GM21786 (cell line): Measurements from ENCODE around the gene BCL11A.

Experiments used
- ATAC-seq: cut with Tn5 transposase; IDR thresholded peaks from one replicate; pipeline ENCODE4 v1.9.1; 2021; ENCODE audit not compliant: unreplicated experiment

Gene BCL11A

DNA sequence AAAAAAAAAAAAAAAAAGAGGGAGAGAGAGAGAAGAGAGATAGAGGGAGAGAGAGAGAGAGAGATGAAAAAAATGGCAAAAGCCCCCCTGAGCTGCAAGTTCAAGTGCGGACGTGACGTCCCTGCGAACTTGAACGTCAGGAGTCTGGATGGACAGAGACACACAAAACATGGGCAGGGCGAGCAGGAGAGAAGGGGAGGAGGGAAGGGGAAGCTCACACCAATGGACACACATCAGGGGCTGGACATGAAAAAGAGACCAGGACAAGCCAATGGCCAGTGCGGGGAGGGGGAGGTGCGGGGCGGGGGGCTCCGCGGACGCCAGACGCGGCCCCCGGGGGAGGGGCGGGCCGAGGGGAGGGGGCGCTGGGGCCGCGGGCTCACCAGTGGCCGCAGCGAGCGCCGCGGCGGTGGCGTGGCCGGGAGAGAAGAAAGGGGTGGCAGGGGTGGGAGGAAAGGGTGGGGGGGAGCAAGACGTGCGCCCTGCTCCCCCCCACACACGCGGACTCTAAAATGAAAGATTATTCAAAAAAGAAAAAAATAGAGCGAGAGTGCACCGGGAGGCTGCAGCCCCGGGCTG lies at the start of gene BCL11A:
Gene BCL11A, minus strand, starts transcription at position 160 of the 579 bp plus-strand sequence. CDS start 384 bp downstream, outside the sequence.
- ATAC-seq = no peak

DNA sequence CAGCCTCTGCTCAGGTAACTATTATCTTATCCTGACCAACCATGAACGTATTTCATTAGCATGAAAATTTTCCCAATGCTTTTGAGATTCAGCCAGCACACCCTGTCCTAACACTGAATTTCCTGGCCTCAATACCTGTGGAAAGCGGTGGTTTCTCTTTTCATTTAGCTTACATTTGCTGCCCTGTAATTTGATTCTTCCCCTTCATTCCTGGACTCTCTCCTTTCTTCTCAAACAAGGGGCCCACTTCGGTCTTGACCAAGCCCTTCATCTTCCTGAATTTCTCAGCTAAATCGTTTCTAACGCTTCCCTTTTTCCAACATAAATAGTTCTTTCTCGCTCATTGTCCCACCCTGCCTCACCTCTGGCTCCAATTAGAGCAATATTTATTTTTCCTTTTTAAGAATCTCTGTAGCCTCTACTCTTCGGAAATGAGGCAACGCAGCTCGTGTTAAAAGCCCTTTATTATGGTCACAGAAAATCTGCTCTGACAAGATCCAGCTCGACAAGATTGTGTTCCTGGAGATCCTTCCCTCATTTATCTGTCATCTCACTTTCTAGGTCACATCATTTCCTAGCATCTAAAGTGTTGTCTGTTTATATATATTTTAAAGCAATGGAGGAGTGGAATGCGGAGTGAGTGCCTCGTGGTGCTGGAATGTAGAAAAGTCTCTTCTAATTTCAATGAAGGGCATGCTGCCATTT lies 49.5 kb upstream of the BCL11A start:
- ATAC-seq = no peak

DNA sequence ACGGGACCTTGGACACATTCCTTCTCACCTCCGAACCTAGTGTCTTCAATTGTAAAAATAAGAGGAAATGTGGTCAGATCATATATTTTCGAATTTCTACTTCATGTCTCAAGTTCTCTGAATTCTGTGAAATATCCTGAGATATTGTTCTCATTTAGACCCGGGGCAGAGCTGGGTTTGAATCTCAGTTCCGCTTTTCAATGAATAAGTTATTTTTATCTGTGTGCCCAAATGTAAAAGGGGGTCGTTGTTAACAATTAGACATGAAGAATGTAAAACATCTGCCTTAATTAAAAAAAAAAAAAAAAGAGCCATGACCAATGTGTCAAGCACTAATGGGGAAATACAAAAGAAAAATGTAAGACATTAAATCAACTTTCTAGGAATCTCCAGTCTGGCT lies 48.9 kb upstream of the BCL11A start:
- no peak for ATAC-seq

DNA sequence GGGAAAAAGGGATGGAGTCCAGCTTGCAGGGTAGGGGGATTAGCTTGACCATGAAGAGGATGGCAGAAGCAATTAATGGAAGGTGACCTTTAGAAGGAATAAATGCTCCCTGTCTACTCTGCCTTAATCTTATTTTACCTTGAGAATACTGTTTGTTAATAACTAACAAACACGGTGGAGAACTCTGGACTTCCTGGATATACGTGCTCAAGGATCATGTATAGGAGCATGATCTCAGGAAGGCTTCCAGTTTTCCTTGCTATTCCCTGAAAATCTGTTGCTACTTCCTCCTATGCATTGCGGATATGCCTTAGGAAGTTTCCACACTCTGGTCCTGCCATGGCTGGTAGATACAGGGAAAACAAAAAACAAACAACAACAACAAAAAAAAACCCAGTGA lies 44.8 kb upstream of the BCL11A start:
- ATAC-seq = no peak

DNA sequence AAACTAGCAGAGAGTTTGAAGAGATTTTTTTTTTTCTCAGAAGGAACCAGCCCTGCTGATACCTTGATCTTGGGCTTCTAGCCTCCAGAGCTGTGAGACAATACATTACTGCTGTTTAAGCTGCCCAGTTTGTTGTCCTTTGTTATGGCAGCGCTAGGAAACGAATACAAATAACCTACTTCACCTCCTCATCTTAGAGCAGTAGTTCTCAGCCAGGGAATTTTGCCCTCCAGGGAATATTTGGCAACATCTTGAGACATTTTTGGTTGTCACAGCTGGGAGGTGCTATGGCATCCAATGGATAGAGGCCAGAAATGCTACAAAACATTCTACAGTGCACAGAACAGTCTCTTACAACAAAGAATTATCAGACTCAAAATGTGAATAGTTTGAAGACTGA lies 43.9 kb upstream of the BCL11A start:
- no peak for ATAC-seq

DNA sequence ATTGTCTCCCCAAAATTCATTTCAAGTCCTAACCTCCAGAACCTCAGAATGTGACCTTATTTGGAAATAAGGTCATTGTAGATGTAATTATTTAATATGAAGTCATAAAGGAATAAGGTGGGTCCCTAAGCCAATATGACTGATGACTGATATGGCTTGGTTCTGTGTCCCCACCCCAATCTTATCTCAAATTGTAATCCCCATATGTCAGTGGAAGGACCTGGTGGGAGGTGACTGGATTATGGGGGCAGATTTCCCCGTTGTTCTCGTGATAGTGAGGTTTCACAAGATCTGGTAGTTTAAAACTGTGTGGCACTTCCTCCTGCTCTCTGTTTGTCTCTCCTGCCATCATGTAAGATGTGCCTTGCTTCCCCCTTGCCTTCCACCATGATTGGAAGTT lies 43.0 kb upstream of the BCL11A start:
- no peak for ATAC-seq

DNA sequence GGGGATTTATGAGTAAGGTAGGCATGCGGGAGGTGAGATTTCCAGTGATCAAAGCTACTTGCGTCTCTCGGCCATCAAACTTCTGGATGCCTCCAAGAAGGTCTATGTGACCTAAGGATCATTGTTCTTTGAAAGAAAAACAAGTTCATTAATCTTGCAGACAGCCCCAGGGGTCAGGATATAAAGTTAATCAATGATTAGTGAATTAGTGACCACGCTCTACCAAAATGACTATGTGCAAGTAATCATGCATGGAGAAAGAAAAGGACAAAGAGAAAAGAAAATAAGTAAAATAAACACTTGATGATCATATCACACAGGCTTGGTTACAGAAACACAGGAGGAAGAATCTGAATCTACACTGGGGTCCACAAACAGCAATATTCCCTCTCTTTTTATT lies 42.5 kb upstream of the BCL11A start:
- ATAC-seq = no peak

DNA sequence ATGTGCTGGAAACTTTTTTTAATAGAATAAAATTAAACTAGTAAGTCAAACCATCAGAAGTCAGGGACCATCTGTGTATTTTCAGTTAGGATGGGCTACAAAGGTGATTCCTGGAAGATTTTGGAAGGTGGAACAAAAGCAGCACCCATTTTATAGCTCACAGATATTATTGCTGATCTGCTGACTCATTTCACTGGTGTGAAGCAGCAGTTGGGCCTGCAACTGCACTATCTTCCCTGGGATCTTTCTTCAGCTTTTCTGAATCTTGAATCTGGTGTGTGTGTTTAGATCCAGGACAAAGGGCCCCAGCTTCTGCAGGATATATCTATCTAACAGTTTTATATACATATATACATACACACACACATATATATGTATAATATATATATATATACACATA lies 35.6 kb upstream of the BCL11A start:
- no peak for ATAC-seq

DNA sequence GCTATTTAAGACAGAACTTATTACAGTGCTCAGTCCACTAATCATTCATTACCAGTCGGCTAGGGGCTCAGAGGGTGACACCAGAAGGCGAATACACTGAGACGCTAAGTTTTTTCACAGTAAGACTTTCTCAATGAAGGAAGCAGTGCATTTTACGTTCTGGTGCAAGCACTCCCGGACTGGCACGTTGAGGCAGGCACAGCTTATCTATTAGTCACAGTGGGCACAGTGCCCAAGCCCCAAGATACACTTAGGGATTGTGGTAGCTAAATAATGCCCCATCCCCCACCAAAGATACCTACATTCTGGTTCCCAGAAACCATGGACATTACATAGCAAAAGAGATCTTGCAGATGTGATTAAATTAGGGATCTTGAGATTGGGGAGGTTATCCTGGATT lies 32.6 kb upstream of the BCL11A start:
- no peak for ATAC-seq

DNA sequence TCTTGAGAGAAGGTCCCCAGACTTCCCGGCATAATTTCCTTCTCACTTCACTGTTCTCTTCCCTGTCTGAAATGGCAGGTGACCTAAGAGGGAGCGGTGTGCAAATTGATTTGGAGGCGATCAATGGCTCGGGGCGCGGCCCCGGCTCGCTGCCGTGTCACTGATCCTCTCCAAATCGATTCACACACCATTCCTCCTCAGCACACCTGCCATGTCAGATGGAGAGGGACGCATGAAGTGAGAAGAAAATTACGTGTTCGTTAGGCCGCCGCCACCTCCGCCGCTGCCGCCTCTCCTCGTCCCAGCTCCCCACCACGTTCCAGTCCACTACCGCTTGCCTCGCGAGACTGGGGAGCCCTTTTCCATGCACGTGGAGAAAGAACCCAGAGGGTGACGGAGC lies 31.8 kb upstream of the BCL11A start:
- ATAC-seq = no peak

DNA sequence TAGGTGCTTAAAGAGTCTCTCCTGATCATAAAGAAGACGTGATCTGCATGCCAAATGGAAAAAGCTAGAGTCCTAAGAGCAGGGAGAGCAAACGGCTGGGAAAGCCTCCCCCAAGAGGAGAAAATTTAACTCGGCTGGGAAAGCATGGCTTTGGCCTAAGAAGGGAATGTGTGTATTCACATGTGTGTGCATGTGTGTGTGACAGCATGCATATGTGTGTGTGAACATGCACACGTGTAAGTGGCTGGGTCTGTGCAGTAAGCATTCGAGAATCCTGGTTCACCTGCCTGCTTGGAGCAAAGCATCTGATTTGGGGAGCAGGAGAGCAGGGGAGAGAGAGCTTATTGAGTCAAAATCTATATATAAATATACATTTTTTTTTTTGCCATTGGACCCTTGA lies 30.1 kb upstream of the BCL11A start:
- ATAC-seq = no peak

DNA sequence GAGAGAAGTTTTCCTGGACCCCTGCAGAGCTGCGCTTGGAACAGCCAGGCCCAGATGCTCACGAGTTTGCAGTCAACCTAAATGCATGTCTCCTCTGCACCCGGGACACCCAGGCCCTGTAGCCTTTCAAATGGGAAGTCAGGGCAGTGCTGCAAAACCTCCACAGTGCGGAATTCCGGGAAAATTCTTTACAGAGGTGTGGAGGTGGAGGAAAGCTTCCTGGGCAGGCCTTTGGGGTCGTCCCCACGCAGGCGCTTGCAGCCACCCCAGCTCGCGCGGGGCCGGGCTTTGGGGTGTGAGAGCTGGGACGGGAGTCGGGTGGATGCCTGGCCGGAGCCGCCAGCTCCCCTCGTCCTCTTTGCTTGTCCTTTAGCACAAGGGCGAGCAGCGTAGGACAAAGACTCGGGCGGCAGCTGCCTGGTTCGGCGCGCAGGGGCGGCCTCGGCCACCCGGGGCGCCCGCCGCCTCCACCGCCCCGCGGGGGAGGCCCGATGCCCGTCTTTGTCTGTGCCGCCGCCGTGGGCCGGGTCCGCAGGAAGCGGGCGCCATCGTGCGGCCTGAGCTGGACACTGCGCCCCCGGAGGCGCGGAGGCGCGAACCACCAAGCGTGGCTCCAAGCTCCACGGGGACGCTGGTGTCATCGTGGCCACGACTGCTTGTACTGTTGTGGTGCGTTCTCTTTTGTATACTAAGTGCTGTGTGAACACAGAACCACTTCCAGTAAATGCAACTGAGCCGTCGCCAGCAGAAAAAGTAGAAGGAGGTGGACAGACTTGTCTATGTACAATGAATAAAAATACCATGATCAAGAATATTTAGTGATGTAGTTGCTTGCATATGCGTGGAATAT lies 28.2 kb upstream of the BCL11A start:
- ATAC-seq = peak; percentile 91

DNA sequence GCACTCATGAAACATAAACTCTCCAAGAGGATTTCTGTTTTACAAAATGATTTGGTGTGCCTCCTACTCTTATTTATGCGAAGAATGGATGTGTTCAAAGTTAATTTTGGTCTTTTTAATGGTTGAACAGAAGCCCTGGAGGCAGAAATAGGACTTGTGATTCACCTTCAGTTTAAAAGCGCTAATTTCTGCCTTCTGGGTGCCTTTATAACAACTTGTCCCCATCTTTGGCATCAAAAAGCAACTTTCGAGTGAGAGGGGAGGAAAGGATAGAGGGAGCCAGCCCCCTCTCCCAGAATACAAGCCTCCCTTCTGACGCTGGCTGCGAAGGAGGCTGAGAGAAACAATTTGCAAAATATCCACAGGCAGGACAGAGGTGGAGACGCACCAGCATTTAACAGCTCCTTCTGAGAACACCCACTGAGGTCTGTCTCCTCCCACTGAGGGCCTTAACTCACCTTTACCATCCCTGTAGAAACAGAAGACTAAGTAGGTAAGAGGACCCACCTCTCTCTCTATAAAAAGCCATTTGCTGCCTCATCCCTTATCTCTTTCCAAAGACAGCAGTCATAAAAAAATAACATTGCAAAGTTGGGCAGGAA lies 24.3 kb upstream of the BCL11A start:
- ATAC-seq = no peak

DNA sequence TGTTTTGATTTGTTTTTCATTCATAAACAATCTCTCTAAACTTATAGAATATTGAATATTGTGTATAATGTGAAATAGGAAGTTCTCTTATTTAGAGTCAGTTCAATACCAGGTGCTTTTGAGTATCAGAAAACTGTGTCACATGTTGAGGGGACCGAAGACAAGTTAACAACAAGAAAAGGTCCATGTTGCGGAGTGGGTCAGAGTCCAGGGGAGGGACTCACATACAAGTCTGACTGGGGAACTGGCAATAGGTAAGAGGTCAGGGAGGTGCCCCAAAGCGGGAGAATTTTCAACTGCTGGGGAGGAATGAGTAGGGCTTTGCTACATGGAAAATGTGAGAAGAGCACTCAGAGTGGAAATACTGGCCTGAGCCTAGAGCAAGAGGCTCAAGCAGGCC lies 19.8 kb upstream of the BCL11A start:
- no peak for ATAC-seq

DNA sequence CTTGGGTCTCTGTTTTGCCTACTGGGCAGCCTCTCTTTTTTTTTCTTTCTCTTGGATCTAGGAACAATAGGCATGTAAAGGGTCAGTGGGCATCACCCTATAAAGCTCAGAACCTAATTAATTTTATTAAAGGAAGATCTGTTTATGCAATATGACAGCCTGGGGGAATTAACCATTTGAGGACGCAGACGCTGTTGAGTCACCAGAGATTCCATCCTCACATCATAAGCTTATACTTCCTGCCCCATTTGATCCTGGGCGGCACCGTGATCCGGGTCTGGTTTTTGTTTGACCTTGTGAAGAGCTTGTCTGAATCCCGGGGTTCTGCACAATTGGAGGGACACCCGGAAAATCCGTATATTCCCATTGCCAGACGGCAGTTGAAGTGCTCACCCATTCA lies 16.8 kb upstream of the BCL11A start:
- no peak for ATAC-seq

DNA sequence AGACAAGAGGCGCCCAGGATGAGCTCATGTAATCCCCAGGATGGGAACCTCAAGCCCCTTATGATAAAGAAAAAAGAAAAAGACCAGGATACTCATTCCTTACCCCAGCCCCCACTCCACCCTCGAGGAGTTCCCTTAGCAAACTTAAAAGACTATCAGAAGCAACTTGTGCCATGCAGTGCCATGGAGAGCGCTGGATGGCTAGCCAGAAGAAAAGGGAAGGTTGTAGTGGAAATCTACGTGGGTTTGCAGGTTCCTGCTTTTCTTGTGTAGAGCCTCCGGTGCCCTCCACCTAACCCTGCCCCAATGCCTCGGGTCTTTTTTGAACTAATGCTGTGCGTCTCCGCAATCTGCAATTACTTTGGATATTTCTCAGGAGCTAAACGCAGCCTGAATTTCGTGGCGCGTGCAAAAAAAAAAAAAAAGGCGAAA lies 16.2 kb upstream of the BCL11A start:
- no peak for ATAC-seq

DNA sequence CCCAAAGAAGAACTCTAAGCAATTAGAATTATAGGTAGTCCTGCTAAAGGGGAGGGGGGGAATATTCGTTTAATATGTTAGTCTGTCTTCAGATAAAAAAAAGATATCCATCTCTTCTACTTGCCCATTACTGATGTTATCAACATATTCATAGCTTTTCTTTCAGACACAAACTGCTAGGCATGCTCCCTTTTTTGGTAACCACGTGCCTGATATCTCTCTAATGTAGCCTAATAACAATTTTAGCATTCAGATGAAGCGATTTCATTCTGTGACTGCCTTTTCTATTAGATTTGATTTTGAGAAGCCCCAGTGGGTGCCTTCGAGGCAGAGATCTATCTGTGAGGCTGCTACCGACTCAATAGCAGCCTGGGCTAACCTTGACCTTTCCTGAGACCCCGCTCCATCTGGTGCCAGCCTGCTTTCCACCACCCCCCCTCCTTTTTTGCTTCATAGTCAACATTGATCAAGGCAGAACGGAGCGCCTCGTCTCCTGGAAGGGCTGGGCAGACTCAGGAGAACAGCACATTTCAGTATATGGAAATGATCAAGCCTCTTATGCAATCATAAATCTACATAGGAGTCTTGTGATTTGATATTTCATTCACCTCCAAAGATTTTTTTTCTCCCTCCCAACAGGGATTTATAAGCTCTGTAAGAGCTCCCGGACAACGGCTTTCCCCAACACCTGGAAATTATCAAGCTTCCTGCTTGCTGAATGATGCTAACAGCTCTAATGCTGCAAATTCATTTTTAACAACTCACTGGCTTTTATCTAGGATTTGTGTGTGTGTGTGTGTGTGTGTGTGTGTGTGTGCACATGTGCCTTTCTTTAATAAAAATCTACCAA lies 14.7 kb upstream of the BCL11A start:
- no peak for ATAC-seq

DNA sequence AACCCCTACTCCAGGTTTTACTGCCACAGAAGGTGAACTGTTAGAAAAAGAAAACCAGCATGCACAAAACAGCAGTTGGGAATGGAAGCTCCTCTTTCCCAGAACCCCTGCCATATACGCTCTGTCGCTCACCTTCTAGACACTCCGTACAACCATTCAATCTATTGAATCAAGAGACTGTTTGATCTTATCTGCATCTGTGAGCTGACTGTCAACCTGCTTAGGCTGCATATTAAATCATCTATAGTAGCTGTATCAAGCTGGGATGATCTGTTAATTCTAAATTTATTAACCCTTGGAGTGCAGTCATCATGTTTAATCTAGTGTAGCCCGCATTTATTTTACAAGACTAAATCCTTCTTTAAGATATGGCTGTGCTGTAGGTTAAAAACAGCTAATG lies 13.6 kb upstream of the BCL11A start:
- ATAC-seq = no peak

DNA sequence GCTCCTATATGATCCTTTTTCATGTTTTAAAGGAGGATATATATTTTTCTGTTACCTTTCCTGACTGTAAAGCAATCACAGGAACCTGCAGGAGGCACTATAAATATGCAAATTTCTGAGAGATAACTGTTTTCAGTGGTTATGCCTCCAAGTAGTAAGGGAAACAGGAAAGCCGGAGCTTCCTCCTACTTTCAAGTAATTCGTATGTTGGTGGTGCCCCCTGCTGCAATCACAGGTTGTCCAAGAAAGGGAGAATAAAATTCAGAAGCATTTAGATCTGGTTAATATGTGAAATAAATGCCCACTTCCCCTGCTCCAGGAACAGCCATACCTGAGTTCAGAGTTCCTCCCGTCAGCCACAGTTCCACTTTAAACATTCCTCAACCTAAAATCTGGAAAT lies 12.0 kb upstream of the BCL11A start:
- peak; percentile 54 for ATAC-seq

DNA sequence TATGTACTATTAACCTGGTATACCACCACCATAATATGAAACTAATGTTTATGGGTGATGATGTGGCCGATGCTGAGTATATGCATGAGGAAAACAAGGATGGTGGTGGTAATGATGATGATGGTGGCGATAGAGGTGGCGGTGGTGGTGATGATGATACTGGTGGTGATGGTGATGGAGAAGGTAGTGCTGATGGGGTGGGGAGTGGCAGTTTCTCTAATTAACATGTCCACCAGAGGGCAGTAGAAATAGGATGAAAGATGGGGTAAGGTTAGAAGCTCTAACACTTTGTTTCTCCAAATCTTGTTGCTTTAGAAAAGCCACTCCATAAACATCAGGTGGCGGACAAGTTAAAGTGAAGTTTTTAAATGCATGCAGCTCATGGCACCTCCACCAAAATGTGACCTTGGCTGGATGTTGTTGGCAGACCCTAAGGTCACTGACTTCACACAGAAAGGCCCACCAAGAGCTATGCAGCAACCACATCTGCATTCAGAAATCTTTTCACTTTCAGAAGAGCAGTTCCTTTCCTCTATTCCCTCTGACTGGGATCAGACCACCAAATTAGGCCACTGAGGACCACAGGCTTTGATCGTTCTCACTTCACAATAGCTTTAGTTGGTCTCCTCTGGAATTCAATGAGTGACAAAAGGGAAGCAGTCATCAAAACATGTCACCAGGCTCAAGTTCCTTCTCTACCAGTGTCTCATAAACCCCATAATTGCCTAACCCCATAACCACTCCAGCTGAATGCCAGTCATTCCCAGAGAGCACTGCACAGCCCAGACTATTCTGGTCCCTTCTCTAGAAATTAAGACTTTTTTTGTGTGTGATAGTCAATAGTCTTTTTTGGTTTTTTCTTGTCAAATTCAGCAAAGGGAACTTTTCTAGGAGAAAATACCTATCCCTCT lies 7.5 kb upstream of the BCL11A start:
- no peak for ATAC-seq
